PFSK-1 (cell line): ENCODE data around the gene FGGY.

ENCODE experiments used
- FOXP2 ChIP-seq: optimal IDR thresholded peaks from 2 replicates; pipeline ENCODE3; 2011; ENCODE audit warnings: borderline replicate concordance, control low read depth, inconsistent platforms; ENCODE audit not compliant: insufficient read depth; ENCODE audit errors: extremely low read length, extremely low read depth
- POLR2AphosphoS5 ChIP-seq: IDR thresholded peaks from 2 replicates; pipeline ENCODE4 v1.6.1; 2012; ENCODE audit warnings: low read depth, mild to moderate bottlenecking, control low read depth, low read length, moderate library complexity
- REST ChIP-seq, 2 experiments: IDR thresholded peaks; 2 replicates each; pipeline versions ENCODE4 v1.6.1 to v1.8.0; 2011 to 2012; ENCODE audit warnings: low read depth in 2 of 2, low read length in 2 of 2, control low read depth in 1 of 2, inconsistent platforms in 1 of 2, mild to moderate bottlenecking in 1 of 2, moderate library complexity in 1 of 2; ENCODE audit not compliant: insufficient read depth in 1 of 2
- SIN3A ChIP-seq: IDR thresholded peaks from 2 replicates; pipeline ENCODE4 v1.6.1; 2012; ENCODE audit warnings: mild to moderate bottlenecking, low read length, moderate library complexity, borderline replicate concordance; ENCODE audit not compliant: insufficient read depth
- TAF1 ChIP-seq: IDR thresholded peaks from 2 replicates; pipeline ENCODE4 v1.6.1; 2012; ENCODE audit warnings: low read length, control low read depth, borderline replicate concordance; ENCODE audit not compliant: insufficient read depth

Gene FGGY

GRCh38 chr1:59653968-59654367 lies 357.1 kb downstream of the FGGY start:
- TF ChIP-seq REST (IDR thresholded peaks at IDR 0.05; ENCODE audit: insufficient read depth in 1 of 2, low read depth in 2 of 2, low read length in 2 of 2) (no peak), TAF1 (no peak), SIN3A (no peak), POLR2AphosphoS5 (no peak), FOXP2 (no peak)

GRCh38 chr1:59657873-59658465 lies 361.1 kb downstream of the FGGY start:
- TF ChIP-seq FOXP2 (no peak), REST (IDR thresholded peaks at IDR 0.05; ENCODE audit: insufficient read depth in 1 of 2, low read depth in 2 of 2, low read length in 2 of 2) (no peak), TAF1 (no peak), SIN3A (no peak)

GRCh38 chr1:59664166-59664565 lies 367.3 kb downstream of the FGGY start:
- no peak for TF ChIP-seq FOXP2
- no peak for TF ChIP-seq POLR2AphosphoS5
- no peak for TF ChIP-seq SIN3A
- no peak for TF ChIP-seq REST (IDR thresholded peaks at IDR 0.05; ENCODE audit: insufficient read depth in 1 of 2, low read depth in 2 of 2, low read length in 2 of 2)
- TF ChIP-seq TAF1: no peak

- no peak for TF ChIP-seq POLR2AphosphoS5
- no peak for TF ChIP-seq SIN3A
- TF ChIP-seq TAF1: no peak
- no peak for TF ChIP-seq REST (IDR thresholded peaks at IDR 0.05; ENCODE audit: insufficient read depth in 1 of 2, low read depth in 2 of 2, low read length in 2 of 2)
- no peak for TF ChIP-seq FOXP2
Observed at GRCh38 chr1:59666106-59666505, 369.2 kb downstream of the FGGY start.

- TF ChIP-seq SIN3A (no peak), REST (IDR thresholded peaks at IDR 0.05; ENCODE audit: insufficient read depth in 1 of 2, low read depth in 2 of 2, low read length in 2 of 2) (no peak), TAF1 (no peak), POLR2AphosphoS5 (no peak), FOXP2 (no peak)
Observed at GRCh38 chr1:59667020-59667419, 370.1 kb downstream of the FGGY start.
